ENCODE measurements around the gene SSTR1. TPM values are rescaled to one million over a fixed set of nuclear protein-coding genes. Genes with fewer than 3 reads are reported as not detected.

Gene SSTR1
- total RNA-seq, 4 donors from 2014 or later, result 0.33 to 0.97 (median 0.58) TPM

GRCh38 chr14:38204719-38205115 is 3.0 kb upstream of the SSTR1 start:
- H3K4me1 ChIP-seq, result peaks cover 0 to 23% (median 15%) of the 10 kb centered on the region in 4 donors
- no peak overlapping the region for H3K27ac ChIP-seq (replicated peaks in 1 of 4)
- intact Hi-C loops (cut with DNase I), result no loop called here
- H3K27me3 ChIP-seq, result peaks cover 0 to 37% (median 6%) of the 10 kb centered on the region in 4 donors
- TF ChIP-seq POLR2A (IDR thresholded peaks at IDR 0.05; ENCODE audit: low read depth) (no peak), EP300 (IDR thresholded peaks at IDR 0.05) (no peak), POLR2AphosphoS5 (IDR thresholded peaks at IDR 0.05) (no peak)
- TF ChIP-seq, protein P1, sequence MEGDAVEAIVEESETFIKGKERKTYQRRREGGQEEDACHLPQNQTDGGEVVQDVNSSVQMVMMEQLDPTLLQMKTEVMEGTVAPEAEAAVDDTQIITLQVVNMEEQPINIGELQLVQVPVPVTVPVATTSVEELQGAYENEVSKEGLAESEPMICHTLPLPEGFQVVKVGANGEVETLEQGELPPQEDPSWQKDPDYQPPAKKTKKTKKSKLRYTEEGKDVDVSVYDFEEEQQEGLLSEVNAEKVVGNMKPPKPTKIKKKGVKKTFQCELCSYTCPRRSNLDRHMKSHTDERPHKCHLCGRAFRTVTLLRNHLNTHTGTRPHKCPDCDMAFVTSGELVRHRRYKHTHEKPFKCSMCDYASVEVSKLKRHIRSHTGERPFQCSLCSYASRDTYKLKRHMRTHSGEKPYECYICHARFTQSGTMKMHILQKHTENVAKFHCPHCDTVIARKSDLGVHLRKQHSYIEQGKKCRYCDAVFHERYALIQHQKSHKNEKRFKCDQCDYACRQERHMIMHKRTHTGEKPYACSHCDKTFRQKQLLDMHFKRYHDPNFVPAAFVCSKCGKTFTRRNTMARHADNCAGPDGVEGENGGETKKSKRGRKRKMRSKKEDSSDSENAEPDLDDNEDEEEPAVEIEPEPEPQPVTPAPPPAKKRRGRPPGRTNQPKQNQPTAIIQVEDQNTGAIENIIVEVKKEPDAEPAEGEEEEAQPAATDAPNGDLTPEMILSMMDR (IDR thresholded peaks at IDR 0.05), result no peak
- H3K9me3 ChIP-seq, result peaks cover 0 to 11% (median 10%) of the 10 kb centered on the region in 4 donors
- no peak overlapping the region for H3K4me3 ChIP-seq
- no peaks in the 10 kb centered on the region for H3K36me3 ChIP-seq
- DNase-seq (ENCODE audit: extremely low spot score), result no peak

- no peak overlapping the region for H3K27ac ChIP-seq (replicated peaks in 1 of 4)
- peaks cover 0 to 11% (median 10%) of the 10 kb centered on the region in 4 donors for H3K9me3 ChIP-seq
- H3K4me1 ChIP-seq, result peaks cover 0 to 28% (median 20%) of the 10 kb centered on the region in 4 donors
- TF ChIP-seq EP300 (IDR thresholded peaks at IDR 0.05), result no peak
- no peak for TF ChIP-seq POLR2AphosphoS5 (IDR thresholded peaks at IDR 0.05)
- TF ChIP-seq POLR2A (IDR thresholded peaks at IDR 0.05; ENCODE audit: low read depth), result no peak
- TF ChIP-seq, protein P1 (IDR thresholded peaks at IDR 0.05), result no peak
- H3K27me3 ChIP-seq, result peaks cover 0 to 42% (median 6%) of the 10 kb centered on the region in 4 donors
- intact Hi-C loops (cut with DNase I), result no loop called here
- 74% methylated on average over 5 of the region's 5 CpGs for WGBS
- DNase-seq (ENCODE audit: extremely low spot score), result no peak
- H3K36me3 ChIP-seq, result no peaks in the 10 kb centered on the region
- H3K4me3 ChIP-seq, result no peak overlapping the region
Observed at GRCh38 chr14:38205119-38205813, 2.4 kb upstream of the SSTR1 start.

DNA sequence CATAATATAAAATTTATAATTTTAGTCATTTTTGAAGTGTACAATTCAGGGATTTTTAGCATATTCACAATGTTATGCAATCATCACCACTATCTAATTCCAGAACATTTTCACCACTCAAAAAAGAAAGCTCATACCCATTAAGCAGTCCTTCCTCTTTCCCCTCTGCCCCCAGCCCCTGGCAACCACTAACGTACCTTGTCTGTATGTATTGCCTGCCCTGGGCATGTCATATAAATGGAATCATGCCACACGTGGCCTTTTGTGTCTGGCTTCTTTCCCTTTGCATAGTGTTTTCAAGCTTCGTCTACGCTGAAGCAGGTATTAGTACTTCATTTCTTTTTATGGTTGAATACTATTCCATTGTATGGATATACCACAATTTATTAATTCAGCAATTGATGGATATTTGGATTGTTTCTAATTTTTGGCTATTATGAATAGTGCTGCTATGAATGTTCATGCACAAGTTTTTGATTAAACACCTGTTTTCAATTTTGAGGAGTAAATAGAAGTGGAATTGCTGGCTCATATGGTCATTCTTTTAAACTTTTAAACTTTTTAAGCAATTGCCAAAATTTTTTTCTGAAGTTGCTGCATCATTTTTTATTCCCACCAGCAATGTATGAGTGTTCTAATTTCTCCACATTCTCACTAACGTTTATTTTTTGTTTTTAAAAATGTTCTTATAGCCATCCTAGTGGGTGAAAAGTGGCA is 1.6 kb upstream of the SSTR1 start:
- Histone ChIP-seq H3K4me3 (no peak overlapping the region), H3K27ac (replicated peaks in 1 of 4) (no peak overlapping the region), H3K9me3 (peaks cover 0 to 11% (median 10%) of the 10 kb centered on the region in 4 donors), H3K4me1 (peaks cover 0 to 37% (median 28%) of the 10 kb centered on the region in 4 donors), H3K36me3 (no peaks in the 10 kb centered on the region), H3K27me3 (peaks cover 0 to 50% (median 8%) of the 10 kb centered on the region in 4 donors)
- TF ChIP-seq, protein P1 (IDR thresholded peaks at IDR 0.05), result no peak
- TF ChIP-seq POLR2A (IDR thresholded peaks at IDR 0.05; ENCODE audit: low read depth), result no peak
- DNase-seq (ENCODE audit: extremely low spot score), result no peak
- intact Hi-C loops (cut with DNase I), result no loop called here
- WGBS, result 86% methylated on average over 5 of the region's 5 CpGs

- Histone ChIP-seq H3K27ac (replicated peaks in 1 of 4) (no peak overlapping the region), H3K4me3 (no peak overlapping the region), H3K4me1 (peaks cover 0 to 44% (median 33%) of the 10 kb centered on the region in 4 donors), H3K36me3 (no peaks in the 10 kb centered on the region), H3K9me3 (peaks cover 0 to 11% (median 10%) of the 10 kb centered on the region in 4 donors), H3K27me3 (peaks cover 0 to 58% (median 10%) of the 10 kb centered on the region in 4 donors)
- DNase-seq (ENCODE audit: extremely low spot score), result no peak
- intact Hi-C loops (cut with DNase I), result no loop called here
- WGBS, result 48% methylated on average over 2 of the region's 2 CpGs
- TF ChIP-seq EP300 (IDR thresholded peaks at IDR 0.05), result no peak
- TF ChIP-seq, protein P1 (IDR thresholded peaks at IDR 0.05), result no peak
- TF ChIP-seq POLR2A (IDR thresholded peaks at IDR 0.05; ENCODE audit: low read depth), result no peak
- TF ChIP-seq POLR2AphosphoS5 (IDR thresholded peaks at IDR 0.05), result no peak
Observed at GRCh38 chr14:38206689-38207376, 871 bp upstream of the SSTR1 start.

All from esophagus muscularis mucosa (tissue), 4 donors.